ENCODE measurements around the gene LRGUK. TPM values are rescaled to one million over a fixed set of nuclear protein-coding genes. Genes with fewer than 3 reads are reported as not detected.

The LRGUK gene
- polyA plus RNA-seq, 3 donors, result 0.41 TPM; not detected in 2

DNA sequence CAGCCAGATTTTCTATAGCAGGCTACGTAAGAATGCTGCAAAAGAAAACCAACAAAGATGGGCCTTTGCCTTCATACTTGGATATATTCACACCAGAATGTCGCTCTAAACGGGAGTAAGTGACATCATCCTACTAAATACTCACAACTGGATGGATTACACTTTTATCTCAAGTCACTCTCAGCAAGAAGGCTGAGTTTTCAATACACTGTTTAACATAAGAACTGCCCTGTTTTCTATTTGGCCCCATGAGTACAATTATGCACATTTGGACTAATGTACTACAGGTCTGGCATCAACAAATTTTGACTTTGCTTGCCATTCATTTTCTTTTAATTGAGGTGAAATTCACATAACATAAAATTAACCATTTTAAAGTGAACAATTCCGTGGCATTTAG, 181.4 kb downstream of the LRGUK start:
- no peak overlapping the region for H3K9ac ChIP-seq (ENCODE audit: insufficient read depth, low read length, poor library complexity, severe bottlenecking)
- H3K27ac ChIP-seq (ENCODE audit: low read depth in 1 of 2, low read length in 2 of 2), result no peak overlapping the region
- Mint-ChIP-seq H3K27me3 (ENCODE audit: low read depth in 3 of 3) (peaks cover 0 to 2% (median 0%) of the 10 kb centered on the region in 3 donors), H3K27ac (no peak overlapping the region), H3K36me3 (peaks cover 32 to 33% of the 10 kb centered on the region in 2 donors), H3K4me1 (peaks cover 23% of the 10 kb centered on the region), H3K9me3 (no peaks in the 10 kb centered on the region), H3K4me3 (no peak overlapping the region)
- H3K4me3 ChIP-seq (replicated peaks in 1 of 3; ENCODE audit: low read depth in 2 of 3, low read length in 3 of 3), result no peak overlapping the region
- peaks cover 23 to 32% of the 10 kb centered on the region in 2 donors for H3K4me1 ChIP-seq (ENCODE audit: control insufficient read depth in 1 of 2, insufficient read depth in 2 of 2, low read length in 2 of 2)
- no peaks in the 10 kb centered on the region for H4K20me1 ChIP-seq (ENCODE audit: insufficient read depth, low read length)
- no peaks in the 10 kb centered on the region for H3K79me2 ChIP-seq (ENCODE audit: insufficient read depth, low read length)
- no peak for DNase-seq
- TF ChIP-seq CTCF (IDR thresholded peaks at IDR 0.05), result no peak
- no peaks in the 10 kb centered on the region for H3K27me3 ChIP-seq (ENCODE audit: control insufficient read depth in 2 of 2, insufficient read depth in 2 of 2, low read length in 2 of 2)
- H2AFZ ChIP-seq (ENCODE audit: insufficient read depth, low read depth, low read length, poor library complexity, severe bottlenecking), result no peak overlapping the region
- intact Hi-C loops (cut with micrococcal nuclease), result no loop called here
- H3K36me3 ChIP-seq (replicated peaks in 1 of 2; ENCODE audit: control insufficient read depth in 1 of 2, insufficient read depth in 2 of 2, low read length in 2 of 2), result peaks cover 5 to 23% of the 10 kb centered on the region in 2 donors
- no peak overlapping the region for H3K4me2 ChIP-seq (replicated peaks; ENCODE audit: extremely low read depth, low read length, poor library complexity, severe bottlenecking)
- no peaks in the 10 kb centered on the region for H3K9me3 ChIP-seq (replicated peaks in 1 of 2; ENCODE audit: control insufficient read depth in 1 of 2, insufficient read depth in 1 of 2, low read length in 2 of 2)
- 89% methylated on average over 3 of the region's 4 CpGs for WGBS (ENCODE audit: insufficient coverage)

- Histone ChIP-seq H3K79me2 (ENCODE audit: insufficient read depth, low read length) (no peaks in the 10 kb centered on the region), H3K27ac (ENCODE audit: low read depth in 1 of 2, low read length in 2 of 2) (no peak overlapping the region), H3K4me1 (ENCODE audit: control insufficient read depth in 1 of 2, insufficient read depth in 2 of 2, low read length in 2 of 2) (peaks cover 26 to 37% of the 10 kb centered on the region in 2 donors), H3K4me2 (replicated peaks; ENCODE audit: extremely low read depth, low read length, poor library complexity, severe bottlenecking) (no peak overlapping the region), H3K36me3 (replicated peaks in 1 of 2; ENCODE audit: control insufficient read depth in 1 of 2, insufficient read depth in 2 of 2, low read length in 2 of 2) (no peaks in the 10 kb centered on the region), H3K27me3 (ENCODE audit: control insufficient read depth in 2 of 2, insufficient read depth in 2 of 2, low read length in 2 of 2) (no peaks in the 10 kb centered on the region), H3K4me3 (replicated peaks in 1 of 3; ENCODE audit: low read depth in 2 of 3, low read length in 3 of 3) (no peak overlapping the region), H2AFZ (ENCODE audit: insufficient read depth, low read depth, low read length, poor library complexity, severe bottlenecking) (no peak overlapping the region), H3K9me3 (replicated peaks in 1 of 2; ENCODE audit: control insufficient read depth in 1 of 2, insufficient read depth in 1 of 2, low read length in 2 of 2) (no peaks in the 10 kb centered on the region), H4K20me1 (ENCODE audit: insufficient read depth, low read length) (no peaks in the 10 kb centered on the region), H3K9ac (ENCODE audit: insufficient read depth, low read length, poor library complexity, severe bottlenecking) (no peak overlapping the region)
- Mint-ChIP-seq H3K36me3 (peaks cover 6 to 12% of the 10 kb centered on the region in 2 donors), H3K4me1 (peaks cover 31% of the 10 kb centered on the region), H3K4me3 (no peak overlapping the region), H3K27me3 (ENCODE audit: low read depth in 3 of 3) (peaks cover 0 to 4% (median 0%) of the 10 kb centered on the region in 3 donors), H3K9me3 (no peaks in the 10 kb centered on the region), H3K27ac (no peak overlapping the region)
- no peak for TF ChIP-seq CTCF (IDR thresholded peaks at IDR 0.05)
- no peak for DNase-seq
- intact Hi-C loops (cut with micrococcal nuclease), result loop anchor here (10.0 kb wide), 2 partner anchors 1057 to 1227 kb away; partner anchors contain the start of genes EXOC4 (in 2 of the 2) and CHCHD3 (in 1 of the 2)
- 100% methylated on average over 3 of the region's 4 CpGs for WGBS (ENCODE audit: insufficient coverage)
These were observed 184.7 kb downstream of the LRGUK start for GRCh38 chr7:134311807-134312206.

All from CD14-positive monocyte (primary cell).